GM20000 (cell line): Measurements from ENCODE around the gene NUP133.

Experiments used
- DNase-seq: peaks from one replicate; pipeline ENCODE4 v3.0.0; 2012; ENCODE audit warnings: low spot score
- CTCF ChIP-seq: IDR thresholded peaks from 2 replicates; pipeline ENCODE4 v1.5.1; 2012; ENCODE audit warnings: mild to moderate bottlenecking, control low read depth; ENCODE audit errors: extremely low read depth, missing control alignments

NUP133 gene

GRCh38 chr1:229508823-229509337, 739 bp upstream of the NUP133 start:
- no peak for TF ChIP-seq CTCF
- DNase-seq = peak; percentile 19

GRCh38 chr1:229507502-229507901, 639 bp downstream of the NUP133 start:
- TF ChIP-seq CTCF = no peak
- no peak for DNase-seq

- no peak for TF ChIP-seq CTCF
- no peak for DNase-seq
Measured at GRCh38 chr1:229506633-229507032, 1.5 kb downstream of the NUP133 start.

- DNase-seq = no peak
- TF ChIP-seq CTCF = no peak
Measured at GRCh38 chr1:229495782-229496181, 12.4 kb downstream of the NUP133 start.

- no peak for TF ChIP-seq CTCF
- no peak for DNase-seq
Measured at GRCh38 chr1:229487181-229487580, 21.0 kb downstream of the NUP133 start.

GRCh38 chr1:229485318-229485717, 22.8 kb downstream of the NUP133 start:
- DNase-seq = no peak
- no peak for TF ChIP-seq CTCF

- no peak for TF ChIP-seq CTCF
- no peak for DNase-seq
Measured at GRCh38 chr1:229482511-229482910, 25.6 kb downstream of the NUP133 start.

GRCh38 chr1:229480495-229480894, 27.6 kb downstream of the NUP133 start:
- no peak for DNase-seq
- no peak for TF ChIP-seq CTCF
